HG02885 (cell line): ENCODE data around the gene TTC28.
"Not testable (repeated sequence)": the region's sequence is repeated elsewhere in the genome, so short reads cannot be mapped to it uniquely, and the experiment has no call there.

Experiments used
- ATAC-seq: cut with Tn5 transposase; IDR thresholded peaks from one replicate; pipeline ENCODE4 v1.9.1; 2021; ENCODE audit warnings: mild to moderate bottlenecking; ENCODE audit not compliant: unreplicated experiment, poor library complexity

The TTC28 gene

GRCh38 chr22:28506150-28506535, 173.5 kb downstream of the TTC28 start:
- ATAC-seq, result no peak

GRCh38 chr22:28505416-28506149, 174.1 kb downstream of the TTC28 start:
- ATAC-seq, result no peak

- ATAC-seq, result no peak
Measured at GRCh38 chr22:28500006-28500405, 179.6 kb downstream of the TTC28 start.

GRCh38 chr22:28498044-28498443, 181.6 kb downstream of the TTC28 start:
- ATAC-seq, result no peak

GRCh38 chr22:28497188-28497587, 182.5 kb downstream of the TTC28 start:
- ATAC-seq, result no peak

- not testable (repeated sequence) for ATAC-seq
Measured at GRCh38 chr22:28491289-28491688, 188.4 kb downstream of the TTC28 start.

- no peak for ATAC-seq
Measured at GRCh38 chr22:28488825-28489224, 190.8 kb downstream of the TTC28 start.

- no peak for ATAC-seq
Measured at GRCh38 chr22:28484662-28485061, 195.0 kb downstream of the TTC28 start.

GRCh38 chr22:28481725-28482124, 197.9 kb downstream of the TTC28 start:
- no peak for ATAC-seq

GRCh38 chr22:28480000-28480715, 199.5 kb downstream of the TTC28 start:
- no peak for ATAC-seq

GRCh38 chr22:28478564-28478963, 201.1 kb downstream of the TTC28 start:
- no peak for ATAC-seq

- ATAC-seq, result no peak
Measured at GRCh38 chr22:28477556-28477955, 202.1 kb downstream of the TTC28 start.

- no peak for ATAC-seq
Measured at GRCh38 chr22:28474330-28474729, 205.3 kb downstream of the TTC28 start.

GRCh38 chr22:28473258-28473657, 206.4 kb downstream of the TTC28 start:
- no peak for ATAC-seq

GRCh38 chr22:28467055-28467454, 212.6 kb downstream of the TTC28 start:
- not testable (repeated sequence) for ATAC-seq

- ATAC-seq, result no peak
Measured at GRCh38 chr22:28466399-28466798, 213.2 kb downstream of the TTC28 start.

GRCh38 chr22:28465841-28466240, 213.8 kb downstream of the TTC28 start:
- ATAC-seq, result no peak

- ATAC-seq, result no peak
Measured at GRCh38 chr22:28464127-28464526, 215.5 kb downstream of the TTC28 start.

- ATAC-seq, result not testable (repeated sequence)
Measured at GRCh38 chr22:28463408-28463807, 216.2 kb downstream of the TTC28 start.

GRCh38 chr22:28462901-28463300, 216.7 kb downstream of the TTC28 start:
- no peak for ATAC-seq

GRCh38 chr22:28462041-28462440, 217.6 kb downstream of the TTC28 start:
- no peak for ATAC-seq
